Heart left ventricle (tissue), 13 donors: ENCODE measurements around the gene PCNT.

Source experiments
- POLR2A ChIP-seq, 2 donors: fragments of 450-650 bp; IDR thresholded peaks; one replicate each; pipeline ENCODE4 v1.6.1; 2017; ENCODE audit warnings: antibody characterized with exemption in 2 of 2, mild to moderate bottlenecking in 2 of 2, moderate library complexity in 2 of 2
- TF ChIP-seq, protein P1 (sequence below), 12 donors: fragments of 200-600 bp; sonication (generic) in 4 of 12; IDR thresholded peaks; one replicate each; pipeline versions ENCODE4 v1.5.0 to v1.8.0; 2018 to 2022; ENCODE audit warnings: antibody characterized with exemption in 12 of 12, mild to moderate bottlenecking in 5 of 12
- donor health status: ischemic (EF 13 %, LVEDD 7.1; RV severe dilation, severe dysfunction).
- donor health status: DM: no; HTN: yes; CAD: no.
- donor health status: DM: no; HTN: no; CAD: no.
- donor health status: ischemic (EF 25% LVEDD 6.9; RV normal size, moderate dysfunction).
- donor health status: ischemic (EF 25% LVEDD 5.7; RV mildly dilated, moderate dysfunction).
- donor health status: ischemic (EF 35%, LVEDD 5.7; RV mildly dilated, moderate dysfunction).
- donor health status: nonischemic (EF 11% LVEDD 7.7; RV severe dilation, severe dysfunction).
- donor health status: DM: yes; HTN: yes; CAD: no.
- donor health status: PGD.
- donor health status: ischemic (EF 29% LVEDD 5.4; RV normal size, mild dysfunction).
- donor health status: nonischemic (EF 23%, LVEDD 6.1; RV moderate dilation, normal function).

DNA sequence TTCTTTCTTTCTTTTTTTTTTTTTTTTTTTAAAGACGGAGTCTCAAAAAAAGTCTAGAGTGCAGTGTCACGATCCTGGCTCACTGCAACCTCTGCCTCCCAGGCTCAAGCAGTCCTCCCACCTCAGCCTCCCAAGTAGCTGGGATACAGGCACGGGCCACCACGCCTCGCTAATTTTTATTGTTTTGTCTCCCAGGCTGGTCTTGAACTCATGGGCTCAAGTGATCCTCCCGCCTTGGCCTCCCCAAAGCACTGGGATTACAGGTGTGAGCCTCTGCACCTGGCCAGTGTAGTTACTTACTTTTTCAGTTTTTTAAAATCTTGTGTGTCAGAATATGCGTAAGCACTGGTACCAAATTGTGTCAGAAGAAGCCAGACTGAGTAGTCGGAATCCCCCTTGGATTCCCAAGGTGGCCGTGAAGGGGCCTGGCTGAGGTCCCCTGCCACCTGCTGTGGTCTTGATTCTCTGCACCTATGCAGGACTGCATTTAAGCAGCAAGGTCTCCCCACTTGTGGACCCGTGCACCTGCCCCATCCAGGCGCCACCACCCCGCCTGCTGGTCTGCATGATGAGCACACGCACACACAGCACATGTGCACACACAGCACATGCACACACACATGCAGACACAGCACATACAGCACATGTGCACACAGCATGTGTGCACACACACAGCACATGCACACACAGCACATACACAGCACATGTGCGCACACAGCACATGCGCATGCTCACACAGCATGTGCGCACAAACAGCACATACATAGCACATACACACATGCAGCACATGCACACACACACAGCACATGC lies 47.5 kb downstream of the PCNT start:
- no peak for TF ChIP-seq POLR2A (IDR thresholded peaks at IDR 0.05)
- TF ChIP-seq, protein P1, sequence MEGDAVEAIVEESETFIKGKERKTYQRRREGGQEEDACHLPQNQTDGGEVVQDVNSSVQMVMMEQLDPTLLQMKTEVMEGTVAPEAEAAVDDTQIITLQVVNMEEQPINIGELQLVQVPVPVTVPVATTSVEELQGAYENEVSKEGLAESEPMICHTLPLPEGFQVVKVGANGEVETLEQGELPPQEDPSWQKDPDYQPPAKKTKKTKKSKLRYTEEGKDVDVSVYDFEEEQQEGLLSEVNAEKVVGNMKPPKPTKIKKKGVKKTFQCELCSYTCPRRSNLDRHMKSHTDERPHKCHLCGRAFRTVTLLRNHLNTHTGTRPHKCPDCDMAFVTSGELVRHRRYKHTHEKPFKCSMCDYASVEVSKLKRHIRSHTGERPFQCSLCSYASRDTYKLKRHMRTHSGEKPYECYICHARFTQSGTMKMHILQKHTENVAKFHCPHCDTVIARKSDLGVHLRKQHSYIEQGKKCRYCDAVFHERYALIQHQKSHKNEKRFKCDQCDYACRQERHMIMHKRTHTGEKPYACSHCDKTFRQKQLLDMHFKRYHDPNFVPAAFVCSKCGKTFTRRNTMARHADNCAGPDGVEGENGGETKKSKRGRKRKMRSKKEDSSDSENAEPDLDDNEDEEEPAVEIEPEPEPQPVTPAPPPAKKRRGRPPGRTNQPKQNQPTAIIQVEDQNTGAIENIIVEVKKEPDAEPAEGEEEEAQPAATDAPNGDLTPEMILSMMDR (IDR thresholded peaks at IDR 0.05) = no peak
